Measurements from ENCODE around the gene AACS. TPM values are rescaled to one million over a fixed set of nuclear protein-coding genes. Genes with fewer than 3 reads are reported as not detected.
"Not testable (repeated sequence)": the region's sequence is repeated elsewhere in the genome, so short reads cannot be mapped to it uniquely, and the experiment has no call there.

AACS gene
- total RNA-seq, 2 donors from 2014 or later, result 17.5 to 23.6 TPM

DNA sequence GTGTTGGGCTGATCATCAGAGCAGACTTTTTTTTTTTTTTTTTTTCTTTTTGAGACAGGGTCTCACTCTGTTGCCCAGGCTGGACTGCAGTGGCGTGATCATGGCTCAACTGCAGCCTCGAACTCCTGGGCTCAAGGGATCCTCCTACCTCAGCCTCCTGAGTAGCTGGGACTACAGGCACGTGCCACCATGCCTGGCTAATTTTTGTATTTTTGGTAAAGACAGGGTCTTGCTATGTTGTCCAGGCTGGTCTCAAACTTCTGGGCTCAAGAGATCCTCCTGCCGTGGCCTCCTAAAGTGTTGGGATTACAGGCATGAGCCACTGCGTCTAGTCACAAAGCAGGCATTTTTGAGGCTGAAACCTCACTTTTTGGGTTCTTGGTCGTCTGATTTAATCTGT is 23.0 kb downstream of the AACS start:
- ATAC-seq; DNase-seq; intact Hi-C loops (cut with DNase I): not testable (repeated sequence)

- intact Hi-C loops (cut with DNase I), result no loop called here
- ATAC-seq, result no peak
These were observed 23.8 kb downstream of the AACS start for GRCh38 chr12:125089083-125089482.

GRCh38 chr12:125089626-125090025 is 24.4 kb downstream of the AACS start:
- ATAC-seq, result no peak
- intact Hi-C loops (cut with DNase I), result no loop called here
- DNase-seq, result no peak

More at GRCh38 chr12:125089083-125089482, 23.8 kb downstream of the AACS start:
- no peak for DNase-seq

DNA sequence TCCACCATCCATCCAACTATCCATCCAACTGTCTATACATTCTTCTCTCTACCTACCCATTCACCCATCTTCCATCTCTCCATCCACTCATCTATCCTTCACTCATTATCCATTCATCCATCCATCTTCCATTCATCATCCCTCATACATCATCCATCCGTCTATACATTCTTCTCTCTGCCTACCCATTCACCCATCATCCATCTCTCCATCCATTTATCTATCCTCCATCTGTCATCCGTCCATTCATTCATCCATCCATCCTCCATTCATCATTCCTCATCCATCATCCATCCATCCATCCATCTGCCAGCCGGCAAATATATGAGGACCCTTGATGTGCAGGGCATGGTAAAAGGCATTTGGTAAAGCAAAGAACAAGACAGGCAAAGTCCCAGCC is 25.2 kb downstream of the AACS start:
- intact Hi-C loops (cut with DNase I), result no loop called here
- DNase-seq, result no peak

GRCh38 chr12:125091401-125091800 is 26.2 kb downstream of the AACS start:
- DNase-seq (no peak), ATAC-seq (no peak)
- intact Hi-C loops (cut with DNase I), result no loop called here

More for the DNA sequence above, 25.2 kb downstream of the AACS start:
- ATAC-seq, result no peak

- ATAC-seq (peak in 1 of 2 donors; percentile 78), DNase-seq (no peak)
- intact Hi-C loops (cut with DNase I), result no loop called here
These were observed 27.1 kb downstream of the AACS start for GRCh38 chr12:125092108-125092871.

GRCh38 chr12:125092872-125093680 is 27.8 kb downstream of the AACS start:
- DNase-seq (peak; percentile 60), ATAC-seq (peak; percentile 49 to 84)
- intact Hi-C loops (cut with DNase I), result no loop called here

- intact Hi-C loops (cut with DNase I), result no loop called here
- DNase-seq (no peak), ATAC-seq (no peak)
These were observed 28.6 kb downstream of the AACS start for GRCh38 chr12:125093681-125094330.

DNA sequence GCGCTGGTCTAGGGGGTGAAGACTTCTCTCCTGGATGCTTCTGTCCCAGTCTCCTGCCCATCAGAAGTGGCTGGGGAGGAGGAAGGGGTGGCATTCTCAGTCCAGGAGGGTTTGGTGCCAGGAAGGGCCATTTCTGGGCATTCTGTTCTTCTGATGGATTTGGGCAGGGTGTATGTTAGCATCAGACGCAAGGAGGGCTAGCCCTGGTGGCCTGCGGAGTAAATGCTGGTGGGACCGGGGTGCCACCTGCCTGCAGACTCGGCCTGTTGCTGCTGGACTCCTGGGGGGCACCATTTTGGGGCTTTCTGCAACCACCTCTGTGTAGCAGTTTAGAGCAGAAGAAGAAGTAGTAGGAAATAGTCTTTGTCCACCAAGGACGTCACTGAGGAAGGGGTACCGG is 31.7 kb downstream of the AACS start:
- DNase-seq (no peak), ATAC-seq (no peak)
- intact Hi-C loops (cut with DNase I), result no loop called here

GRCh38 chr12:125097427-125097826 is 32.2 kb downstream of the AACS start:
- no peak for ATAC-seq
- intact Hi-C loops (cut with DNase I), result no loop called here
- DNase-seq, result no peak

GRCh38 chr12:125098676-125099408 is 33.6 kb downstream of the AACS start:
- ATAC-seq, result no peak
- intact Hi-C loops (cut with DNase I), result no loop called here

GRCh38 chr12:125099409-125099782 is 34.2 kb downstream of the AACS start:
- ATAC-seq (no peak), DNase-seq (no peak)
- intact Hi-C loops (cut with DNase I), result no loop called here

More at GRCh38 chr12:125098676-125099408, 33.6 kb downstream of the AACS start:
- DNase-seq, result no peak

DNA sequence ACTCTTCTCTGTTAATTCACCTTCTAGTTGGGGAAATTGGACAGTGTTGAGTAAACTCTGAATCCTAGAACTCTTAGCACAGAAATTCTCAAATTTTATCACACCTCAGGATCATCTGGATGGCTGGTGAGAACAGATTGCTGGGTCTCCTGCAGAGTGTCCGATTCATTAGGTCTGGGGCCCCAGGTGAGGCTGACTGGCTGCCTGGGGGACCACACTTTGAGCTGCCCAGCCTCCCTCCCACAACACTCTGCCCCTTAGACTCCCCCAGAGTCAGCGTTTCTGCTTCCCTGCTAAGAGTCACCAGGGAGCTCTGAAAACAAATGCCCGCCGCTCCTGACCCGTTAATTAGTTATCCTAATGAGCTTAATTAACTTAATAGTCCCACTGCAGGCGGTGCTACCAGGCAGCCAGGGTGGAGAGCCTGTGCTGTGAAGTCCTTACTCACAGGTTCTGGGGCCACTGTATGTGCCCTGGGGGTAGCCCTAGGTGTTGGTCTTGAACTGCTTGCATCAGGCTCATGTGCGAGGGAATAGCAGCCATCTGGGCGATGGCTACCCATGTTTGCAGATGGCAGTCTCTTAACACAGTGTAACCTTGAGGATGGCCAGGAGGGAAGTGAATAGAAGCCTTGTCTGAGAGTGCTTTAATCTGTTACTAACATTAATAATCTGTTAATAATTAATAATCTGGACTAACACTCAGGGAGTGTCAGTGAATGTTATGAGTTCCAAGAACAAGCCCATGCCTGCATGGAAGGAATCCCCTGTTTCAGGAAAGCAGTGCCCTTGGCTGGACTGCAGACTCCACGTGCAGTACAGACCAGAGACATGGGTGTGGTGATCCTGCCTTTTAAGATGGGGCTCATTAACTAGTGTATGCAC is 35.6 kb downstream of the AACS start:
- no peak for DNase-seq
- intact Hi-C loops (cut with DNase I), result no loop called here
- ATAC-seq, result no peak

GRCh38 chr12:125104982-125105381 is 39.7 kb downstream of the AACS start:
- intact Hi-C loops (cut with DNase I), result no loop called here
- no peak for ATAC-seq
- no peak for DNase-seq

DNA sequence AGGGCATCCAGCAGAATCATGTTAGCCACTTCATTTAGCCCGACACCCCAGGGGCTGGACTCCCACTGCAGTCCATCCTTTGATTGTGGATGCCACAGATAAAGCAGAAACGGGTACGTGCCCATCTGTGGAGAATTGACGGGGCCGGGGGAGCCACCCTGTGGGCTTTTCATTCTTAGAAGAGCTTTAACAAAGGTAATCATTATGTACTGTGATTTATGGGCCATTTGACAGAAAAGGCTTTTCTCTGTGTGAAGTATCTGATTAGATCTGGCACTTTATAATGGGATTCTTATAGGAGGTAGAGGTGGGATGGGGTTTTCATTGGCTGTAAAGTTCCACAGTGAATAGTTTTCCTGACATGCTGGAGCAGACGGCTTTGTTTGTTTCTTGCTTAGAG is 40.4 kb downstream of the AACS start:
- intact Hi-C loops (cut with DNase I), result no loop called here
- no peak for DNase-seq
- no peak for ATAC-seq

GRCh38 chr12:125110641-125111360 is 45.6 kb downstream of the AACS start:
- DNase-seq (no peak), ATAC-seq (no peak)
- intact Hi-C loops (cut with DNase I), result no loop called here

DNA sequence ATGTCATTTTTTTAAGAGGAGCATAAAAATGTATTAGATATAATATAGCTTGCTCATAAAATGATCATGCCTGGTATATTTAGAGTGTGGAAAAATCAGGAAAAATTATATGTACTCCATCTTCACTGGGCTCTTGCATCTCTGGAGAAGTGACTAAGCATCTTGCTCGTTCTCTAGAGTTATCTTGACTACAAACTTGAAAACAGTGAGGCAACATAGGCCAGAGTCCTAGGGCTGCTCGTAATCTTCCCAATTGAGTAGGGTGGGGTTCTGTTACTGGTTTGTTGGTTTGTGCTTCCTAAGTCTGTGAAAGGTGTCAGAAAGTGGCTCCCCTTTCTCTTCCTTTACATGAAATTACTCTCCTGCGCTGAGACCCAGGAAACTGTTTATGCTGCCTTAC is 46.2 kb downstream of the AACS start:
- intact Hi-C loops (cut with DNase I), result no loop called here
- no peak for DNase-seq
- ATAC-seq, result no peak

DNA sequence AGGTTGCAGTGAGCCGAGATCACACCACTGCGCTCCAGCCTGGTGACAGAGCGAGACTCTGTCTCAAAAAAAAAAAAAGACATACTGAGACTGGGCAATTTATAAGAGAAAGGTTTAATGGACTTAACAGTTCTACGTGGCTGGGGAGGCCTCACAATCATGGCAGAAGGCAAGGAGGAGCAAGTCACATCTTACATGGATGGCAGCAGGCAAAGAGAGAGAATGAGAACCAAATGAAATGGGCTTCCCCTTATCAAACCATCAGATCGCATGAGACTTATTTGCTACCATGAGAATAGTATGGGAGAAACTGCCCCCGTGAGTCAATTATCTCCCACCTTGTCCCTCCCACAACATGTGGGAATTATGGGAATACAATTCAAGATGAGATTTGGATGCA is 47.4 kb downstream of the AACS start:
- DNase-seq; ATAC-seq; intact Hi-C loops (cut with DNase I): not testable (repeated sequence)
